Measurements from ENCODE around the gene ZMYND11.
"Not testable (repeated sequence)": the region's sequence is repeated elsewhere in the genome, so short reads cannot be mapped to it uniquely, and the experiment has no call there.

The ZMYND11 gene

GRCh38 chr10:260819-261429 is 125.7 kb downstream of the ZMYND11 start:
- no peak for DNase-seq

DNA sequence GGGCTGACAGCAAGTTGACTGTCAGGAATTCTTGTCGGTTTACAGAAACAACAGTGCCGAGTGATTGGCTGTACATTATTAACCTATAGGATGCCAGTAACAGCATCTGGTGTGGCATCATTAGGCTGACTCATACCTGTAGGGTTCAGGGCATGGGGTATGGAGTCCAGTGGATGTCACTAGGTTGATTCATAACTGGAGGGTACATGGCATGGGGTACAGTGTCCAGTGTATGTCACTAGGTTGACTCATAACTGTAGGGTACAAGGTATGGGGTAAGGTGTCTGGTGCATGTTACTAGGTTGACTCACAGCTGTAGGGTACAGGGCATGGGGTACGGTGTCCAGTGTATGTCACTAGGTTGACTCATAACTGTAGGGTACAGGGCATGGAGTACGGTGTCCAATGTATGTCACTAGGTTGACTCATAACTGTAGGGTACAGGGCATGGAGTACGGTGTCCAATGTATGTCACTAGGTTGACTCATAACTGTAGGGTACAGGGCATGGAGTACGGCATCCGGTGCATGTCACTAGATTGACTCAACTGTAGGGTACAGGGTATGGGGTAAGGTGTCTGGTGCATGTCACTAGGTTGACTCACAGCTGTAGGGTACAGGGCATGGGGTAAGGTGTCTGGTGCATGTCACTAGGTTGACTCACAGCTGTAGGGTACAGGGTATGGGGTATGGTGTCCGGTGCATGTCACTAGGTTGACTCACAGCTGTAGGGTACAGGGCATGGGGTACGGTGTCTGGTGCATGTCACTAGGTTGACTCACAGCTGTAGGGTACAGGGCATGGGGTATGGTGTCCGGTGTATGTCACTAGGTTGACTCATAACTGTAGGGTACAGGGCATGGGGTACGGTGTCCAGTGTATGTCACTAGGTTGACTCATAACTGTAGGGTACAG is 129.2 kb downstream of the ZMYND11 start:
- not testable (repeated sequence) for DNase-seq

GRCh38 chr10:265074-265440 is 129.8 kb downstream of the ZMYND11 start:
- DNase-seq = not testable (repeated sequence)

- DNase-seq = not testable (repeated sequence)
Observed at GRCh38 chr10:265816-266588, 130.7 kb downstream of the ZMYND11 start.

DNA sequence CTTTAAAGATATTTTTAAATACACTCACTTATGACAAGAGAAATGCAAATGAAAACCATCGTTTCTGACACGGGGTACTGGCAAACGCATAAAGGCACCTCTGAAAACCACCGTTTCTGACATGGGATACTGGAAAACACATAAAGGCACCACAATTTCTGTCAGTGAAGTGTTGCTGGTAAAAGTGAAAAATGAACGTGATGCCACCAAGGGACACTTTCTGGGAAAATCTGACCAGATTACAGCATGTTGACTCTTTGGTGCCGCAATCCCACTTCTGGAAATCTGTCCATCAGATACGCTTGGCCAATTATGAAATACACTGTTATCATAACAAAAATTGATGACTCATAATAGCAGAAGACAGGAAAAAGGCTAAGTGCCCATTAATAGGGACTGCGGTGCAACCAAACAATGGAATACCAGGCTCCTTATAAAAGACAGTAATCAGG is 131.7 kb downstream of the ZMYND11 start:
- no peak for DNase-seq

GRCh38 chr10:267705-268104 is 132.4 kb downstream of the ZMYND11 start:
- DNase-seq = no peak

DNA sequence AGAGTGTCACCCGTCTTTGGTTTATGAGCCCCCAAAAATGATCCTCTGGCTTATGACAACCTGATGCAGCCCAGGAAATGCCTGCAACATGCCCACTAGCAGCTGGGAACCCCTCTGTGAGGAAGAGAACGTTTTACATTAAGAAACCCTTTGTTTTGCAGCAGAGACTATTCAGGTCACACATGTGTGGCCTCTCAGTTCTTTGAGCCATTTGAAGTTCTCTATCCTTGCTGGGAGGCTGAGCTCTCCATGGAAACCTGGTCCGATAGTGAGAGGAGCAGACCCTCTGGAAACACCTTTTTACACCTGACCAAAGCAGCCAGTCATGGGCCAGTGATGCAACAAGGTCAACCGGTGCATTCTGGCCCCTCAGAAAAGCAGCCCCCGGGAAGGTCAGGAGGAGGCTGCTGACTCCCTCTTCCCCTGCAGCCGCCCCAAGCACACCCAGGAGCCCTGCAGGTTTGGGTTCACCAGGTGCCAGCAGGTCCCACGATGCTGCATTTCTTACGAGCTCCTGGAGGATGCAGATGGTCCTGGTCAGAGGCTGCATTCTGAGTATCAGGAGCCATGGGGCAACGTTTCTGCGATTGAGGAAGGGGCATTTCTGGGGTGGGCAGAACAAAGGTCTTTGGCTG is 134.3 kb downstream of the ZMYND11 start:
- DNase-seq = no peak

- DNase-seq = no peak
Observed at GRCh38 chr10:271201-271600, 135.9 kb downstream of the ZMYND11 start.

DNA sequence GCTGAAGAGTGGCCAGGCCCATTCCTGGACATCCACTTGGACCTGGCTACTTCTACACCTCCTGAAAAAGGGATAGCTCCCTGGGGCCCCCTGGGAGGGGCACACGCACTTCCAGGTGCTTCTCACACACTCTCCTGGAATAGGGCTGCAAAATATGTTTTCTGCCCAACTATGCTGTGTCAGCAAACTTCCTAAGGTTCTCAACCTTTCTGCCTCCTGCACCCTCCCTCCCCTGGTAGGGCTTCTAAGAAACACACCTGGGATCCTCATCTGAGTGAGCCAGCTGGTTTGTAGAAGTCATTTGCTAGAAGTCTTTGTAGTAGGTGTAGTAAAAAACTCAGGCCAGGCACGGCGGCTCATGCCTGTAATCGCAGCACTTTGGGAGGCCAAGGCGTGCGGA is 136.5 kb downstream of the ZMYND11 start:
- DNase-seq = no peak

DNA sequence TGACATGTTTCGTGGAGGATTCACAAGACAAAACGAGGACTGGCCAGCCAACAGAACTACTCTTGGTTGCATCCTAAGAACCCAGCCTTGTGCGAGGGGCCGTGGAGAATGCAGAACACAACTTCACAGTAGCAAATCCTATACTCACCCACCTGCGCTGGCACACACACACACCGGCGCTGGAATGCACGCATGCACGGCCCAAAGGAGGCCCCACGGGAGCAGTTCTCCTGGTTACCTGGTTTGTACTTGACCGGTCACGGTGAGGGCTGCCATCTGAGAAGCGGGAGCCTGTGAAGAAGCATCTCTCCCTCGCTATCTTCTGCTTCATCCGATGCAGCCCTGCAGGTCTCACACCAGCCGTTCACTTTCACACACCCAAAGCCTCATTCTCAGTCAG is 137.8 kb downstream of the ZMYND11 start:
- DNase-seq = no peak

GRCh38 chr10:274866-275265 is 139.6 kb downstream of the ZMYND11 start:
- no peak for DNase-seq

DNA sequence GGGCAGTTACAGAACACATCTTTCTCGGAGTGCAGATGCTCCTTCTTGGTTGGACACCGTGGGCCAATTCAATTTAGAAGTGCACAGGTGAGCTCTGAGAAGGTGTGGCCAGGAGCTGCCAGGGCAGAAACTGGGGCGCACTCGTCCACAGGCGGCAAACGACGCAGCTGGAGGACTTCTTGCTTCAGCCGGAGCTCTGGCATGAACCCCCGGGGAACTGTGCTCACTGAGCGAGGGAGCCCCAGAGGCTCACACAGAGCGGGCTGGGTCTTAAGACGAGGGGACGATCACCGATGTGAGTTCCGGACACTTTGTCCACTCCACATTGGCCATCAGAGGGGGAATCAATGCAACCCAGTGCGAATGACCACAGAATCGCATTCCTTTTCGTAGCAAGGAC is 140.4 kb downstream of the ZMYND11 start:
- no peak for DNase-seq

- DNase-seq = no peak
Observed at GRCh38 chr10:277963-278362, 142.7 kb downstream of the ZMYND11 start.

GRCh38 chr10:278707-279106 is 143.5 kb downstream of the ZMYND11 start:
- DNase-seq = no peak

DNA sequence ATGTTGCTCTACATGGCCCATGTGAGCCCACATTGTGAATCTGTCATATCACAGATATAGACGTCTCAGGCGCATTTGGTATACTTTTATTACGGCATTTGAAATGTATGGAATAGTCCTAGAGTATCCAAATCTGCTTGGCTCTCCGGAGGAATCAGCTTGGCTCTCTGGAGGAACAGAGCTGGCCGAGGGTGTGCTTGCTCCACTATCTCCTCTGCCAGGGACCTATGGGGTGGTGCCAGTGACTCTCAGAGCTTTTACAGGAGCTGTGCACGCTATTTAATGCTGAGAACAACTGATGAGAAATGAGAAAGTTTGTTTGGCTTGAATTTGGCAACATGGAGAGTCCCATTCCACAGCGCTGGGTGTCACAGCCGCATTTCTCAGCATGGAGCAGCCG is 144.0 kb downstream of the ZMYND11 start:
- no peak for DNase-seq

DNA sequence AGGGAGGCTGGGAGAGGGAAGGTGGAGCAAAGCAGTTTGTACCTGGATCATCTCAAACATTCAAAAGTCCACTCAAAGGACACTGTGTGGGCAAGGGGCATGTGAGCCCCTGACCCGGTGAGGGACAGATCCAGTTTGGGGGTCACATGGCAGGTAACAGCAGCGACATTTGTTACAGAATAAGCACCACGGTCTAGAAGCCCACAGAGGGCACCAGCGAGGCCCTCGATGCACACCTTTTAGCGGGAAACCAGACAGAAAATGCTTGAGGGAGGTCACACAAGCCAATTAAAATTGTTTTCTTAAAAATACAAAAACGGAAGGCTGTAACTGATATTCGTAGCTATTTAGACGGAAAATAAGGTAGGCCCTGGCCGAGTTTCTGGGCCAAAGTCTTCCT is 144.4 kb downstream of the ZMYND11 start:
- no peak for DNase-seq

DNA sequence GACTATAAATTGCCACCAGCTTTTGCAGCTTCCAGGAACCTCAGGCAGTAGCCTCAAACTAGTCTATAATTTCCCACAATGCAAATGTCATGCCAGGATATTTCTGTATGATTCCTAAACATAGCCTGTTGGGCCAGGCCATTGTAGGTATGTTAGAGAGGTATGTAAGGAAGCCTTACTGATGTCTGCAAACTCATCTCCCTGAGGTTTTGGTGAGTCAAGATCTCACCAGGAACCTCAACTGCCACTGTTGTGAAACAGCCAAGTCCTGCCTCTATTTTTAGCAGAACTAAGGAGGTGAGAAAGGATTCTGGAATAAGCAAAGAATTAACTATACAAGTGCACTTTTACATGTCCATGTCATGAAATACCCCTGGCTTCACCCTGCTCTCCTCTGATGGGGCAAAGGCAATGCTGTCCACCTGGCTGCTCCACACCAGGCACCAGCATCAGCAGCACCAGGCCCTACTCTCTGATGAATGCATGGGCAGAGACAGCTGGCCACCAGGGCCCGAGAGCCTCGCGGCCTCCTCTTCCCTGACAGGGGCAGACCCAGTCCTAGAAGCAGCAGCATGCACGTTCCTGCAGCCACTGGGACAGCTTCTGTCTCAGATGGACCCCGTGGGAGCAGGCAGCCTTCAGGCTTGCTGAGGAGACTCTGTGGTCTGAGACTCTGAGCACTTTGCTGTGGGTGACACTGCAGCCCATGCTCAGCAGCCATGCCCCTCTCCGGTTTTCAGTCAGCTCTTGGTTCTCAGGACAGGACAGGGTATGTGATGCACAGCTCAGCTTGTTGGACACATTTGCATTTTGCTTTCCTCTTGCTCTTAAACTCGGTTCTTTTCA is 147.3 kb downstream of the ZMYND11 start:
- DNase-seq = no peak

GRCh38 chr10:283140-283479 is 147.9 kb downstream of the ZMYND11 start:
- DNase-seq = no peak

DNA sequence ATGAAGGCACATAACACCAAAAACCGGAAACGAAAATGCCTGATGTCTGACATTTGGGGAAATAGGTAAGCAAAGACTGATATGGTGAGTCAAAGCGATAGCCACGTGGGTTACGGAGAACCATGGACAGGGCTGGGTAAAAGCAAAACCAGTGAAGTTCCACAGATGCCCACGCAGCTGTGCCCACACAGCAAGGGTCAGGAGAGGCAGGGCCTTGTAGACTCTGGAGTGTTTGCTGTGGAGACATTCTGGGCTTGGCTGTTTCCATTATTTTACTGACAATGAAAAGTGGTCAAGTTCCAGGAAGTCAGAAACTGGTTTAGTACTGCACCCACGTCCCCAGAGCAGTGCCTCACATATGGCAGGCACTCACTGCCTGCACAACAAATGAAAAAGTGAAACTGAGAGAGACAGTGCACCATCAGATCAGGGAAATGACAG is 148.7 kb downstream of the ZMYND11 start:
- no peak for DNase-seq

- DNase-seq = no peak
Observed at GRCh38 chr10:285216-285615, 150.0 kb downstream of the ZMYND11 start.

- no peak for DNase-seq
Observed at GRCh38 chr10:287026-287709, 151.9 kb downstream of the ZMYND11 start.

DNA sequence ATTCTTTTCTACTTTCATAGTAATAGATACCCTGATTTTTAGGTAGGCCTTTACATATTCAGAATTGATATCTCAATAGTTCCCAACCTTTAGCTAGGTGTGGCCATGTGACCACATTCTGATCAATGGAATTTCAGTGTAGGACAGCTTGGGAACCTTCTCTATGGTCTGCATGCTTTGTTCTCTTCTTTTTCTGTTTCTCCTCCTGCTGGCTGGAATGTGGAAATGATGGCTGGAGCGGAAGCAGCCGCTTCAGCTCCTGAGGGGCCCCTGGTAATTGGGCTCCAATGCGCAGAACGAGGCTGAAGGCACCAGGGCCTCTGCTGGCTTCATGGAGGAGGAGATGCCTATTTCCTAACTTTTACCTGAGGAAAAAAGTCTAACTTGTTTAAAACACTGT is 152.6 kb downstream of the ZMYND11 start:
- DNase-seq = no peak
